MM.1S (cell line): ENCODE results near the gene CSGALNACT2.

Source experiments
- DNase-seq: peaks from one replicate; pipeline ENCODE4 v3.0.0-alpha.2; 2015
- H2AFZ ChIP-seq: fragments of 300-600 bp; sonication (generic); 2 replicates; pipeline ENCODE4 v1.6.0; 2016; ENCODE audit warnings: antibody characterized with exemption, low read length
- H3F3A ChIP-seq: fragments of 300-600 bp; sonication (generic); 2 replicates; pipeline ENCODE4 v1.6.1; 2016; ENCODE audit warnings: mild to moderate bottlenecking, antibody characterized with exemption, low read length, moderate library complexity, mixed read lengths; ENCODE audit not compliant: insufficient read depth
- H3K27ac ChIP-seq: fragments of 300-600 bp; sonication (generic); 2 replicates; pipeline ENCODE4 v1.5.1; 2016; ENCODE audit warnings: mild to moderate bottlenecking, low read length
- H3K27me3 ChIP-seq: fragments of 300-600 bp; sonication (generic); replicated peaks from 2 replicates; pipeline ENCODE4 v1.6.0; 2016; ENCODE audit warnings: low read length; ENCODE audit not compliant: insufficient read depth
- H3K36me3 ChIP-seq: fragments of 300-600 bp; sonication (generic); replicated peaks from 2 replicates; pipeline ENCODE4 v1.6.1; 2016; ENCODE audit warnings: mild to moderate bottlenecking, low read length, mixed read lengths; ENCODE audit not compliant: insufficient read depth
- H3K4me1 ChIP-seq: fragments of 300-600 bp; sonication (generic); 2 replicates; pipeline ENCODE4 v1.6.1; 2016; ENCODE audit warnings: low read length, mixed read lengths
- H3K4me2 ChIP-seq: fragments of 300-600 bp; sonication (generic); 2 replicates; pipeline ENCODE4 v1.6.0; 2016; ENCODE audit warnings: low read depth, low read length
- H3K4me3 ChIP-seq: fragments of 300-600 bp; sonication (generic); 2 replicates; pipeline ENCODE4 v1.5.1; 2016; ENCODE audit warnings: low read length, mixed read lengths
- H3K79me2 ChIP-seq: fragments of 300-600 bp; sonication (generic); 2 replicates; pipeline ENCODE4 v1.6.1; 2016; ENCODE audit warnings: mixed run types, low read length, mixed read lengths
- H3K9ac ChIP-seq: fragments of 300-600 bp; sonication (generic); 2 replicates; pipeline ENCODE4 v1.6.1; 2016; ENCODE audit warnings: low read length, mixed read lengths
- H3K9me2 ChIP-seq: fragments of 300-600 bp; sonication (generic); replicated peaks from 2 replicates; pipeline ENCODE4 v1.6.1; 2016; ENCODE audit warnings: mild to moderate bottlenecking, low read length, mixed read lengths; ENCODE audit not compliant: insufficient read depth
- H3K9me3 ChIP-seq: fragments of 300-600 bp; sonication (generic); replicated peaks from 2 replicates; pipeline ENCODE4 v1.6.1; 2016; ENCODE audit warnings: mild to moderate bottlenecking, low read length, mixed read lengths; ENCODE audit not compliant: insufficient read depth
- H4K20me1 ChIP-seq: fragments of 300-600 bp; sonication (generic); 2 replicates; pipeline ENCODE4 v1.6.1; 2016; ENCODE audit warnings: mild to moderate bottlenecking, low read length, moderate library complexity, mixed read lengths; ENCODE audit not compliant: insufficient read depth
- CTCF ChIP-seq: fragments of 300-600 bp; sonication (generic); IDR thresholded peaks from 2 replicates; pipeline ENCODE4 v1.5.1; 2016; ENCODE audit warnings: antibody characterized with exemption, low read length, mixed read lengths
- EZH2 ChIP-seq: fragments of 300-600 bp; sonication (generic); optimal IDR thresholded peaks from 2 replicates; pipeline ENCODE3; 2017; ENCODE audit warnings: low read depth, mild to moderate bottlenecking, antibody characterized with exemption, low read length, mixed read lengths
- EZH2phosphoT487 ChIP-seq: fragments of 300-600 bp; sonication (generic); IDR thresholded peaks from 2 replicates; pipeline ENCODE4 v1.6.1; 2018; ENCODE audit warnings: antibody characterized with exemption, low read length

CSGALNACT2 gene

GRCh38 chr10:43220657-43221418 lies 82.6 kb downstream of the CSGALNACT2 start:
- Histone ChIP-seq H3K36me3 (no peaks in the 10 kb centered on the region), H3K27me3 (no peaks in the 10 kb centered on the region), H3K4me2 (no peak overlapping the region), H3K4me1 (no peaks in the 10 kb centered on the region), H3K4me3 (no peak overlapping the region), H2AFZ (no peak overlapping the region), H3F3A (no peaks in the 10 kb centered on the region), H4K20me1 (no peaks in the 10 kb centered on the region), H3K79me2 (no peaks in the 10 kb centered on the region), H3K9ac (no peak overlapping the region), H3K9me2 (no peaks in the 10 kb centered on the region), H3K27ac (no peak overlapping the region), H3K9me3 (no peaks in the 10 kb centered on the region)
- no peak for DNase-seq
- TF ChIP-seq CTCF (no peak), EZH2phosphoT487 (no peak), EZH2 (no peak)

GRCh38 chr10:43221419-43222209 lies 83.4 kb downstream of the CSGALNACT2 start:
- Histone ChIP-seq H3K4me2 (no peak overlapping the region), H3F3A (no peaks in the 10 kb centered on the region), H3K27me3 (no peaks in the 10 kb centered on the region), H3K4me3 (no peak overlapping the region), H3K27ac (no peak overlapping the region), H3K36me3 (no peaks in the 10 kb centered on the region), H2AFZ (no peak overlapping the region), H3K9ac (no peak overlapping the region), H3K79me2 (no peaks in the 10 kb centered on the region), H4K20me1 (no peaks in the 10 kb centered on the region), H3K9me2 (no peaks in the 10 kb centered on the region), H3K4me1 (no peaks in the 10 kb centered on the region), H3K9me3 (no peaks in the 10 kb centered on the region)
- no peak for DNase-seq
- TF ChIP-seq CTCF (no peak), EZH2phosphoT487 (no peak), EZH2 (no peak)

GRCh38 chr10:43222210-43222720 lies 84.0 kb downstream of the CSGALNACT2 start:
- DNase-seq: no peak
- no peaks in the 10 kb centered on the region for H3K4me1 ChIP-seq
- no peak overlapping the region for H3K4me2 ChIP-seq

More at GRCh38 chr10:43222210-43222720, 84.0 kb downstream of the CSGALNACT2 start:
- no peak overlapping the region for H2AFZ ChIP-seq
- H3K36me3 ChIP-seq: no peaks in the 10 kb centered on the region
- H3K9me3 ChIP-seq: no peaks in the 10 kb centered on the region
- H3F3A ChIP-seq: no peaks in the 10 kb centered on the region
- no peaks in the 10 kb centered on the region for H3K79me2 ChIP-seq
- H4K20me1 ChIP-seq: no peaks in the 10 kb centered on the region
- no peak overlapping the region for H3K27ac ChIP-seq
- no peak overlapping the region for H3K4me3 ChIP-seq
- TF ChIP-seq EZH2 (no peak), CTCF (no peak), EZH2phosphoT487 (no peak)
- no peak overlapping the region for H3K9ac ChIP-seq
- no peaks in the 10 kb centered on the region for H3K9me2 ChIP-seq
- H3K27me3 ChIP-seq: no peaks in the 10 kb centered on the region
